Stimulated activated CD8-positive, alpha-beta memory T cell treated with anti-CD3 and anti-CD28 coated beads, Interleukin-2, amount 100 ng/mL, for 48 hours (primary cell): ENCODE measurements around the gene SBF2.
"Not testable (repeated sequence)": the region's sequence is repeated elsewhere in the genome, so short reads cannot be mapped to it uniquely, and the experiment has no call there.

Experiments
- DNase-seq, 2 donors: peaks; one replicate each; pipeline ENCODE4 v3.0.0-alpha.2; 2020; ENCODE audit warnings: low read depth in 2 of 2

SBF2 gene

DNA sequence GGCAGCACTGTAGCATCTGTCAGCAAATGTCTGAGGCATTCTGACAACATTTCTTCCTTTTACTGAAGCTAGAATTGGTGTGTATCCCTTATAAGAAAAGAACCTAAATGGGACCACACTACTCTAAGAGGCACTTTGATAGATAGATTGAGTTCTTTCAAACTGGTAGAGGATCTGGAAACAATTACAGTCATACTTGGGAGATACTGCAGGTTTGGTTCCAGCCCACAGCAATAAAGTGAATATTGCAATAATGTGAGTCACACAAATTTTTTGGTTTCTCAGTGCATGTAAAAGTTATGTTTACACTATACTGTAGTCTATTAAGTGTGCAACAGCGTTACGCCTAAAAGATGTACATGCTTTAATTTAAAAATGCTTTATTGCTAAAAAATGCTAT is 96.9 kb downstream of the SBF2 start:
- DNase-seq = no peak

GRCh38 chr11:10192036-10192435 is 102.0 kb downstream of the SBF2 start:
- DNase-seq = no peak

- no peak for DNase-seq
Observed at GRCh38 chr11:10181811-10182210, 112.2 kb downstream of the SBF2 start.

DNA sequence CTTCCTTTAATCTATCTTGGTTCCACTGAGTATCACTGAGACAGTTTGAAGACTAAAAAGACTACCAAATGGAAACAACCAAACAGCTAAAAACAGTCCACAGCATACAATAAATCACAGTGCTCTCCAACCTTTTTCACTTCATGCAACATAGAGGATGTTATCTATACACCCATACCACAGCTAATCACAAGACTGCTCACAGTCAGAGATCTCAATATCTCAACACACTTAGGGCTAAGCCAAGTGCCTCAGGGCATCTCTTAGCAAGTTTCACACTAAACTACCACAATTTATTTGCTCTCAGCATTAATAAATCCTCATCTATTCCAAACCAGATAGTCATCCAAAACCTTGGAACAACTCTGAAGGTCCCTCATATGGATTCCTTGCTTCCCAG is 129.4 kb downstream of the SBF2 start:
- DNase-seq = no peak

DNA sequence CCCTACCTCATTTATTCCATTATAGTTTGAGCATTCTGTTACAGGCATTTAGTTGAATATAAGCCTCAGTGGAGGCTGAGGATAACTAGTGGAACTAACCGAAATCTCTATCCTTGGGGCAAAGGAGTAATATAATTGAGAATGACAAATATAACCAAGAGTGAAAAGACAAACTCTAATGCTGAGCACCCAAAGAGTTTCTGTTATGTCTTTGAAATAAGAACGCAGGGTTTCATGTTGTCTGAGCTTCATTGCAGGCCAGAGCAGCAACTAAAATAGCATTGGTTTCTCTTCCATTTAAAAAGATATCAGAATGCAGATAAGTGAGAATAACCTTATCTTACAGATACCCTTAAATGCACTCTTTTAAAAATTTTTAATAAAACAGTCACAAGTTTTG is 131.8 kb downstream of the SBF2 start:
- no peak for DNase-seq

GRCh38 chr11:10160350-10160749 is 133.7 kb downstream of the SBF2 start:
- no peak for DNase-seq

DNA sequence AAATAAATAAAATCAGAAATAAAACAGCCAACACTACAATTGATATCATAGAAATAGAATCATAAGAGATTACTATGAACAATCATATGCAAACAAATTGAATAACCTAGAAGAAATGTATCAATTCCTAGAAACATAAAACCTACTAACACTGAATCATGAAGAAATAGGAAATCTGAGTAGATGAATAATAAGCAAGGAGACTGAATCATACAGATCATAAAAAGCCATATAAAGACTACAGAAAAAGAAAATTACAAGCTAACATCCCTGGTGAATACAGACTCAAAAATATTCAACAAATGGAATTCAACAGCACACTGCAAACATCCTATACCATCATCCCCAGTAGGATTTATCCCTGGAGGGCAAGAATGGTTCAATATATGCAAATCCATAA is 135.6 kb downstream of the SBF2 start:
- no peak for DNase-seq

DNA sequence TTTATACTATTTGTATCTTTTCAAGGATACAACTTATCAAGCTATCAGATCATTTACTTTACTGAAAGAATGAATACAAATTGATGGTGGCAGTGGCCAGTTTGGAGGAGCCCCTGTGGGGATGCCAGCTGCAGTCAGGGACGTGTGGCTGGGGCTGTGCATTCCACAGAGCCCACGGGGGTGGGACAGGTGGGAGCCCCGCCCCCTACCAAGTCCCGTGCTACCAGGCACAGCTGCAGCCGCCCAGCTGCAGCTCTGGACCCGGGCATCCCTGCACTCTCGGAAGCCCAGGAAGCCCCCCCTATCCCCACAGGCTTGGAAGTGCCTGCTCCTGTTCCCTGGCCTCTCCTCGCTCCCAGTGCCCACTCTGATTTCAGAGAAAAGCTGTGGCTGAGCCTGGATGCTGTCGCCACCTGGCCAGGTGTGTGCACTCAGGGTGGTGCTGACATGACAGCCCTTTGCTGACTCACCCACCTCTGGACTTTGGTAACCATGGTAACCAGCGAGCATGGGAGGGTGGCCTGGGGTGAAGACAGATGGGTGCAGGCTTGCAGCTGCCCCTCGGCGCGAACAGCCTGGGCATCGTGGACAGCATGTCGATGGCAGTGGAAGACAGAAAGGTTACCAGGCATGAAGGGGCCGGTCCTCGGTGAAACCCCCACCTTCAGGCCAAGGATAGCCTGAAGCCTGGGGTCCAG is 138.1 kb downstream of the SBF2 start:
- no peak for DNase-seq

GRCh38 chr11:10150800-10151199 is 143.2 kb downstream of the SBF2 start:
- no peak for DNase-seq

DNA sequence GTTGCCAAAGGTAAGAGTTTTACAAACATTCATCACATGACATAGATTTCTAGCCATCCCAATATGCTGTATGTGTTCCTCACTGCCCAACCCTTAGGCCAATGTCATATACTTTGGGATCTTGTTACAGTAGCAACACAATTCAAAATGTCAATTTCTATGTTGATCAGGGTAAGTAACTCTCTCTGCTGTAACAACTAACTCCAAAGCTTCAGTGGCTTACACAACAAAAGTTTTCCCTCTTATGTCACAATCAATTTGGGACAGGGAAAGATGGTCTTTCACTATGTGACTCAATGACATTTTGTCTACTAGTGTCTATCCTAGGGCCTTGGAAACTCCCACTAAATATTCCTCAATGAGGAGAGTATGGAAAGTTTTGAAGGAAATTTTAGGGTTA is 144.5 kb downstream of the SBF2 start:
- DNase-seq = no peak

- DNase-seq = no peak
Observed at GRCh38 chr11:10147195-10147594, 146.8 kb downstream of the SBF2 start.

GRCh38 chr11:10144954-10145353 is 149.1 kb downstream of the SBF2 start:
- no peak for DNase-seq

DNA sequence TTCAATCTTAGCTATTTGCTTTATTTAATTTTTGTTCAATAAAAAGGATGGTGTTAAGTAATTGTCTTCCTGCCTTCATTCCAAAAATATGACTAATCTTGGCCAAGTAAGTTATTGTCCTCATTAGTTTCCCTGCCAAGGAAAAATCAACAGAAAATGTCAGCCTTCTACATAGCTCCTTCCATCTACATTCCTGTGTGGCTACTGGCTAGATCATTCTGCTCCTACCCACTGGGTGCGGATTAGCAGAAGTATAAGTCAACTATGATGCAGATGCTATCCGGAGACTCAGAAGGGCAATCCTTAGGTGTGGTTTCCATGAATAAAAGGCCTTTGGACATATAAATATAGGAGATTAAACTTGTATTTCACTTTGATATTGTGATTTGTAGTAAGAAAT is 154.4 kb downstream of the SBF2 start:
- no peak for DNase-seq

- no peak for DNase-seq
Observed at GRCh38 chr11:10139143-10139542, 154.9 kb downstream of the SBF2 start.

GRCh38 chr11:10134975-10135481 is 159.0 kb downstream of the SBF2 start:
- DNase-seq = no peak

DNA sequence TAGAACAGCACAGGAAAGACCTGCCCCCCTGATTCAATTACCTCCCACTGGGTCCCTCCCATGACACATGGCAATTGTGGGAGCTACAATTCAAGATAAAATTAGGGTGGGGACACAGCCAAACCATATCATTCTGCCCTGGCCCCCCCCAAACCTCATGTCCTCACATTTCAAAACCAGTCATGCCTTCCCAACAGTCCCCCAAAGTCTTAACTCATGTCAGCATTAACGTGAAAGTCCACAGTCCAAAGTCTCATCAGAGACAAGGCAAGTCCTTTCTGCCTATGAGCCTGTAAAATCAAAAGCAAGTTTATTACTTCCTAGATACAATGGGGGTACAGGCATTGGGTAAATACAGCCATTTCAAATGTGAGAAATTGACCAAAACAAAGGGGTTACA is 159.8 kb downstream of the SBF2 start:
- not testable (repeated sequence) for DNase-seq

DNA sequence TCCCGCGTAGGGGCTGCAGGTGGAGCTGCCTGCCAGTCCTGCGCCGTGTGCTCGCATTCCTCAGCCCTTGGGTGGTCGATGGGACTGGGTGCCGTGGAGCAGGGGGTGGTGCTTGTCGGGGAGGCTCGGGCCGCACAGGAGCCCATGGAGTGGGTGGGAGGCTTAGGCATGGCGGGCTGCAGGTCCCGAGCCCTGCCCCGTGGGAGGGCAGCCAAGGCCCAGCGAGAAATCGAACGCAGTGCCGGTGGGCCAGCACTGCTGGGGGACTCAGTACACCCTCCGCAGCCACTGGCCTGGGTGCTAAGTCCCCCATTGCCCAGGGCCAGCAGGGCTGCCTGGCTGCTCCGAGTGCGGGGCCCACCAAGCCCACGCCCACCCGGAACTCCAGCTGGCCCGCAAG is 160.8 kb downstream of the SBF2 start:
- not testable (repeated sequence) for DNase-seq

- no peak for DNase-seq
Observed at GRCh38 chr11:10130875-10131274, 163.1 kb downstream of the SBF2 start.

- not testable (repeated sequence) for DNase-seq
Observed at GRCh38 chr11:10129184-10129583, 164.8 kb downstream of the SBF2 start.

- DNase-seq = no peak
Observed at GRCh38 chr11:10125522-10126133, 168.4 kb downstream of the SBF2 start.

- no peak for DNase-seq
Observed at GRCh38 chr11:10122326-10123197, 171.5 kb downstream of the SBF2 start.

GRCh38 chr11:10118865-10119264 is 175.2 kb downstream of the SBF2 start:
- no peak for DNase-seq
